C4-2B (cell line): ENCODE data around the gene EME1.
"Not testable (repeated sequence)": the region's sequence is repeated elsewhere in the genome, so short reads cannot be mapped to it uniquely, and the experiment has no call there.

Source experiments
- H3K27ac ChIP-seq: fragments of 450-650 bp; 2 replicates; pipeline ENCODE4 v1.5.1; 2017
- ZFX ChIP-seq: fragments of 450-650 bp; IDR thresholded peaks from 2 replicates; pipeline ENCODE4 v1.6.1; 2017
- TF ChIP-seq, protein P1 (sequence below): fragments of 450-650 bp; conservative IDR thresholded peaks from 2 replicates; pipeline ENCODE4 v1.5.1; 2017; ENCODE audit warnings: mild to moderate bottlenecking

EME1 gene

DNA sequence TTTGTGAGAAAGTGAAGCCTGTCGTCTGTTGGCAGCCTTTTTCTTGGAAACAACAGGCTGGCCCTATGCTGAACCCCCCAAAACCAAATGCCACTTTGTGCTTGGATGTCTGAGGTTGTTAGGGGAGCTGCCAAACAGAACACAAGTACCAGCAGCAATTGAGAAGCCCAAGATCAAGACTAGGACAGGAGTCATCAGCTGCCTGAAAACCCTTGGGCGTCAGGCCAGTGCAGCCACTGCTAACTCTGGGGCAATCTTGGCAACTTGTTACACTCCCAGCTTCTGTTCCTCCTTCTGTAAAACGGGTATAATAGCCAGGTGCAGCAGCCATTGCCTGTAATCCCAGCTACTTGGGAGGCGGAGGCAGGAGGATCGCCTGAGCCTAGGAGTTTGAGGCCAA lies 33.5 kb downstream of the EME1 start:
- H3K27ac ChIP-seq, result no peak overlapping the region
- TF ChIP-seq, protein P1, sequence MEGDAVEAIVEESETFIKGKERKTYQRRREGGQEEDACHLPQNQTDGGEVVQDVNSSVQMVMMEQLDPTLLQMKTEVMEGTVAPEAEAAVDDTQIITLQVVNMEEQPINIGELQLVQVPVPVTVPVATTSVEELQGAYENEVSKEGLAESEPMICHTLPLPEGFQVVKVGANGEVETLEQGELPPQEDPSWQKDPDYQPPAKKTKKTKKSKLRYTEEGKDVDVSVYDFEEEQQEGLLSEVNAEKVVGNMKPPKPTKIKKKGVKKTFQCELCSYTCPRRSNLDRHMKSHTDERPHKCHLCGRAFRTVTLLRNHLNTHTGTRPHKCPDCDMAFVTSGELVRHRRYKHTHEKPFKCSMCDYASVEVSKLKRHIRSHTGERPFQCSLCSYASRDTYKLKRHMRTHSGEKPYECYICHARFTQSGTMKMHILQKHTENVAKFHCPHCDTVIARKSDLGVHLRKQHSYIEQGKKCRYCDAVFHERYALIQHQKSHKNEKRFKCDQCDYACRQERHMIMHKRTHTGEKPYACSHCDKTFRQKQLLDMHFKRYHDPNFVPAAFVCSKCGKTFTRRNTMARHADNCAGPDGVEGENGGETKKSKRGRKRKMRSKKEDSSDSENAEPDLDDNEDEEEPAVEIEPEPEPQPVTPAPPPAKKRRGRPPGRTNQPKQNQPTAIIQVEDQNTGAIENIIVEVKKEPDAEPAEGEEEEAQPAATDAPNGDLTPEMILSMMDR, result no peak
- no peak for TF ChIP-seq ZFX

DNA sequence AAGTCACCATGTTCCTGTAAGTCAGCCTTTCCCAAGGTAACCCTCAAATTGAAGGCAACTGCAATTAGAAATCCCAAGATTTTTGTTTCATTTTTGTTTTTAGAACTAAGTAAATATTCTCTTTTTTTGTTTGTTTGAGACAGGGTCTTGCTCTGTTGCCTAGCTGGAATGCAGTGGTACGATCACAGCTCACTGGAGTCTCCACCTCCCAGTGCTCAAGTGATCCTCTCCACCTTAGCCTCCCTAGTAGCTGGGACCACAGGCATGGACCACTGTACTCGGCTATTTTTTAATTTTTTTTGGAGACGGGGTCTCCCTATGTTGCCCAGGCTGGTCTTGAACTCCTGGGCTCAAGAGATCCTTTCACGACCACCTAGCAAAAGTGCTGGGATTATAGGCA lies 34.9 kb downstream of the EME1 start:
- H3K27ac ChIP-seq, result no peak overlapping the region
- TF ChIP-seq ZFX, result no peak
- TF ChIP-seq, protein P1, result no peak

DNA sequence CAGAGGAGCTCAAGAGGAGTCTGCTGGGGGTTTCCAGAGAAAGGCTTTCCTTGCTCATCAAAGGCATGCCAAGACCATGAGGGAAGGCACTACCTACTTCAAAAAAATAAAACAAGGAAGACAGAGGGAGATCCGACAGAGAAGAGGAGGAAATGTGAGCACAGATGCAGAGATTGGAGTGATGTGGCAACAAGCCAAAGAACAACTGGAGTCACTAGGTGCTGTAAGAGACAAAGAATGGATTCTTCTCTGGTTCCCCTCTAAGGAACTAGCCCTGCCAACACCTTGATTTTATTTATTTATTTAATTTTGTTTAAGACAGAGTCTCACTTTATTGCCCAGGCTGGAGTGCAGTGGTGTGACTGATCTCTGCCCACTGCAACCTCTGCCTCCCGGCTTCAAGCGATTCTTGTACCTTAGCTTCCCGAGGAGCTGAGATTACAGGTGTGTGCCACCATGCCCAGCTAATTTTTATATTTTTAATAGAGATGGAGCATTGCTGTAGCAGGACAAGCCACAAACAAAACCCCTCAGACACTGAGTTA lies 39.2 kb downstream of the EME1 start:
- no peak for TF ChIP-seq ZFX
- TF ChIP-seq, protein P1, result no peak

DNA sequence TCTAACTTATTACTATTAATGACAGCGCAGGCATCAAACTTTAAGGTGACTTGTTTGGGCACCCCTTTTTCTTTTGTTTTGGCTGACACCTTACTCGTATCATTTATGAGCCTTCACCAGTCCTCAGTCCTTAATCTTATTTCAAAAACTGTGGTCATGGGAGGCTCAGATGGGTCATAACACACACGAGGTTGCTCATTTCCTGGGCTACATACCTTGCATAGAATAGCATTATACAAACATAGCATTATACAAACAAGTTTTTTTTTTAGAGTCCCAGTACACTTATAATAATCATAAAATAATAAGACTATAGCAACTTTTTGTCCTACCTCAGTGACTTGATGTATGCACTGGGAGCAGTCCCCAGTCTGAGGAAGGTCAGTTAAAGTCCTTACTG lies 41.8 kb downstream of the EME1 start:
- no peak overlapping the region for H3K27ac ChIP-seq
- no peak for TF ChIP-seq ZFX
- TF ChIP-seq, protein P1, result no peak

More for the DNA sequence above, 39.2 kb downstream of the EME1 start:
- H3K27ac ChIP-seq, result no peak overlapping the region

DNA sequence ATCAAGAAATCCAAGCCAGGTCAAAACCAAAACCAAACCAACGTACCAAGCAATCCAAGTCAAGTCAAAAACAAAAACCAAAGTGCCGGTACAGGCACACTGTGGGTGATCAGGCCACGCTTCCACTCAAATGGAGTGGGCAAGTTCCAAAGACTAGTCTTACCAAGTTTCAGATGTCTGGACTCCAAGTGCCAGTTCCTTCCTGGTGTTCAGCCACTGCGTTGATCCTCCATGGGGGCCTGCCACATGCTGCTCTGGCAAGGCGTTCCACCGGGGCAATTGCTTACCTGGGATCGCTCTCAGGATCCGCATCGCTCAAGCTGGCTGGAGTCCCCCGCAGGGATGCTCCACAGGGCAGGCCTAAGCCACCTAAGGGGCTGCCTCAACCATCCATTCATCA lies 46.5 kb downstream of the EME1 start:
- not testable (repeated sequence) for H3K27ac ChIP-seq

DNA sequence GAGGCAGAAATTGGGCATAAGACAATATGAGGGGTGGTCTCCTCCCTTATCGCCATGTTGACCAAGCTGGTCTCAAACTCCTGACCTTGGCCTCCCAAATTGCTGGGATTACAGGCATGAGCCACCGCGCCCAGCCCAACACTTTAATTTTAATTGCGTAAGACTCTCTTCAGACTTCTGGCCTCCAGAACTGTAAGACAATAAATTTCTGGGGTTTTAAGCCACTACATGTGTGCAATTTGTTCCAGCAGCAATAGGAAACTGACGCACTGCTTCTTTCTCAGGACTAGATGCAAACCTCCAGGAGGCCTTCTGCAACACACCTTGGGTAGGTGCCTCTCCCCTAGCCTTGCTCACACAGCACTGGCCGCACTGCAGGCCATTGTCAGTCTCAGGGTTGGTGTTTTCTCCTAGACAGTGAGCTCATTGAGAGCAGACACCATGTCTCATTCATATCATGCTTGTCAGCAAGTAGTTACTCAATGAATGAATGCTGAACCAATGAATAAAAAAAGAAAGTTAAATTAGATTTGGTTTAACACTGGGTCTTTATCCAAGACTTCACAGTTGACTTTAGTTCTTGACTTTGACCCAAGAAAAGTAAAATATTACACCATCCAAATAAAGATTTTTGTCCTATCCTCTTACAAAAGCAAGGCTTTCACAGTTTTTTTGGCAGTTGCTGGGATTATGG lies 47.5 kb downstream of the EME1 start:
- TF ChIP-seq, protein P1, result no peak
- TF ChIP-seq ZFX, result no peak
- no peak overlapping the region for H3K27ac ChIP-seq

DNA sequence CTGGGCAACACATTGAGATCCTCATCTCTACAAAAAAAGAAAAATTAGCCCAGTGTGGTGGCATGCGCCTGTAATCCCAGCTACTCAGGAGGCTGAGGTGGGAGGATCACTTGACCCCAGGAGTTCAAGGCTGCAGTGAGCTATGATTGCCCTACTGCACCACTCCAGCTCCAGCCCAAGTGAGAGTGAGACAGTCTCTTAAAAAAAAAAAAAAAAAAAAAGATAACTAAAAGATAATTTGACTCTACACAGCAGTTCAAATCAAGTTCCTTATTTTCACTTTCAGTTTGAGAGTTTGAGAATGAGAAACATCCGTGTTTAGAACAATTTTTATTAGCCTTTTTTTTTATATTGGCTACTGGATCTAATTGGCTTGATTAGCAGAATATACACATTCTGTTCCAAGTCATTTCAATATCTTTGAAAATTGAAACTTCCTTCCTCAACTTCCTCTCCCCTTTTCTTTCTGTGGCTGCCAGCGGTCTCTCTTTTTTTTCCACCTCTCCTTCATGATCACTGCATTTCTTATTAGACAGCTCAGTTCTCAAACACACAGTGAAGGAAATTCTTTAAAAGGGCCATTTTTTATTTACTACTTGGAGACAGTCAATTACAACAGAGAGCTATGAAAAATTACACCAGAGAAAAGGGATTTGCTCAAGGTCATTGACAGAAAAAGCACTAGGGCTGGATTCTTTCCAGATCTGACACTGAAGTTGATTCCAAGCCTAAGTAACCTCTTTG lies 48.5 kb downstream of the EME1 start:
- no peak overlapping the region for H3K27ac ChIP-seq
- TF ChIP-seq ZFX, result no peak

DNA sequence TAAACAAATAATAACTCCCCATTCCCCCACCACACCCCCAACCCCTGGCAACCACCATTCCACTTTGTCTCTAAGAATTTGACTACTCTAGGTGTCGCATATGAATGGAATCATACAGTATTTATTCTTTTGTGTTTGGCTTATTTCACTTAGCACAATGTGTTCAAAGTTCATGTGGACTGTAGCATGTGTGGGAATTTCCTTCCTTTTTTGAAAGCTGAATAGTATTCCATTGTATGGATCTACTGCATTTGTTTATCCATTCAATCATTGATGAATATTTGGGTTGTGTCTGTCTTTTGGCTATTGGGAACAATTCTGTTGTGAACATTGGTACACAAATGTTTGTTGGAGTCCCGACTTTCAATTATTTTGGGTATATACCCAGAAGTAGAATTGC lies 49.7 kb downstream of the EME1 start:
- H3K27ac ChIP-seq, result no peak overlapping the region
- TF ChIP-seq, protein P1, result no peak
- no peak for TF ChIP-seq ZFX
